HCT116 (cell line): Measurements from ENCODE around the gene CASR. TPM values are rescaled to one million over a fixed set of nuclear protein-coding genes. Genes with fewer than 3 reads are reported as not detected.

Source experiments
- ATAC-seq: fragments of 200-7000 bp; cut with Tn5 transposase; 2 replicates; pipeline ENCODE4 v1.9.1; 2020; ENCODE audit warnings: mild to moderate bottlenecking, moderate library complexity
- BruUV-seq: library from RNA; stranded (reverse); fragments of 400-500 nt; replicated peaks from 2 replicates; lab custom pipeline; 2021; lab: Mats Ljungman, UMichigan
- CTCF ChIA-PET: fragments of 300-600 bp; sonication (Branson Sonifier 250); formaldehyde crosslinking; loops from one replicate; lab custom pipeline; 2021; ENCODE audit warnings: antibody characterized with exemption; lab: Charles Lee
- POLR2A ChIA-PET: fragments of 300-600, 350-600 bp; sonication (Branson Sonifier 250); formaldehyde crosslinking; loops from one replicate; lab custom pipeline; 2021; ENCODE audit warnings: antibody characterized with exemption; lab: Charles Lee
- RAD21 ChIA-PET, 2 experiments: fragments of 300-600 bp; sonication (Branson Sonifier 250); formaldehyde crosslinking; loops; one replicate each; lab custom pipeline; 2023; ENCODE audit warnings: low total read pairs in 2 of 2; ENCODE audit not compliant: uncharacterized antibody in 2 of 2, unreplicated experiment in 2 of 2, low non-redundant PET in 1 of 2; lab: Charles Lee
- DNase-seq: peaks from one replicate; pipeline ENCODE4 v3.0.0-alpha.2; 2010; ENCODE audit warnings: low read depth, low spot score
- H2AFZ ChIP-seq: fragments of 200-600 bp; shearing (Covaris generic), sonication (generic); 2 replicates; pipeline ENCODE4 v1.6.1; 2017; ENCODE audit warnings: low read depth, mixed run types, mixed read lengths, antibody characterized with exemption, low read length; ENCODE audit not compliant: poor library complexity, severe bottlenecking
- H3K27ac ChIP-seq: 2 replicates; pipeline ENCODE4 v1.5.1; 2012; ENCODE audit warnings: low read depth, low read length
- H3K27me3 ChIP-seq: fragments of 200-600 bp; sonication (generic); 2 replicates; pipeline ENCODE4 v1.6.1; 2016; ENCODE audit warnings: mixed run types, low read length, mixed read lengths; ENCODE audit not compliant: insufficient read depth
- H3K36me3 ChIP-seq, 2 experiments: fragments of 200-500 bp in 1 of 2; fragments of 200-600 bp in 1 of 2; sonication (Bioruptor generic) in 1 of 2; sonication (generic) in 1 of 2; 2 replicates each; pipeline versions ENCODE4 v1.5.1 to v1.6.1; 2014 to 2016; ENCODE audit warnings: low read length in 2 of 2, inconsistent platforms in 1 of 2, mixed read lengths in 1 of 2, mixed run types in 1 of 2; ENCODE audit not compliant: insufficient read depth in 2 of 2, control insufficient read depth in 1 of 2
- H3K4me1 ChIP-seq, 2 experiments: fragments of 200-600 bp in 1 of 2; sonication (generic) in 1 of 2; 2 replicates each; pipeline versions ENCODE4 v1.5.1 to v1.6.1; 2012 to 2017; ENCODE audit warnings: low read length in 2 of 2, inconsistent platforms in 1 of 2, mild to moderate bottlenecking in 1 of 2, mixed read lengths in 1 of 2, mixed run types in 1 of 2, moderate library complexity in 1 of 2; ENCODE audit not compliant: insufficient read depth in 2 of 2, control insufficient read depth in 1 of 2
- H3K4me2 ChIP-seq: fragments of 200-600 bp; sonication (generic); 2 replicates; pipeline ENCODE4 v1.6.1; 2017; ENCODE audit warnings: mixed run types, low read length, mixed read lengths
- H3K4me3 ChIP-seq, 2 experiments: fragments of 200-600 bp in 1 of 2; sonication (generic) in 1 of 2; replicated peaks in 1 of 2; 2 replicates each; pipeline ENCODE4 v1.5.1; 2011 to 2016; ENCODE audit warnings: low read length in 2 of 2, control low read depth in 1 of 2, low read depth in 1 of 2, mild to moderate bottlenecking in 1 of 2, mixed read lengths in 1 of 2, mixed run types in 1 of 2
- H3K79me2 ChIP-seq: fragments of 200-600 bp; sonication (generic); 2 replicates; pipeline ENCODE4 v1.6.1; 2017; ENCODE audit warnings: mild to moderate bottlenecking, mixed run types, low read length, moderate library complexity, mixed read lengths; ENCODE audit not compliant: insufficient read depth
- H3K9ac ChIP-seq: fragments of 200-600 bp; sonication (generic); 2 replicates; pipeline ENCODE4 v1.6.1; 2016; ENCODE audit warnings: low read length, mixed read lengths
- H3K9me2 ChIP-seq: fragments of 200-600 bp; sonication (generic), shearing (Covaris generic); 2 replicates; pipeline ENCODE4 v1.6.1; 2017; ENCODE audit warnings: mixed run types, mild to moderate bottlenecking, moderate library complexity; ENCODE audit not compliant: insufficient read depth
- H3K9me3 ChIP-seq, 2 experiments: fragments of 200-500 bp in 1 of 2; fragments of 200-600 bp in 1 of 2; sonication (Bioruptor generic) in 1 of 2; sonication (generic) in 1 of 2; 2 replicates each; pipeline ENCODE4 v1.6.1; 2014 to 2017; ENCODE audit warnings: low read length in 2 of 2, mixed read lengths in 2 of 2, inconsistent platforms in 1 of 2, low read depth in 1 of 2, mild to moderate bottlenecking in 1 of 2, mixed run types in 1 of 2, moderate library complexity in 1 of 2; ENCODE audit not compliant: control insufficient read depth in 1 of 2, insufficient read depth in 1 of 2
- H4K20me1 ChIP-seq: fragments of 200-600 bp; sonication (generic), shearing (Covaris generic); 2 replicates; pipeline ENCODE4 v1.6.1; 2017; ENCODE audit warnings: mixed run types, mild to moderate bottlenecking, moderate library complexity; ENCODE audit not compliant: insufficient read depth
- CBX3 ChIP-seq: IDR thresholded peaks from 2 replicates; pipeline ENCODE4 v1.6.1; 2012; ENCODE audit warnings: low read depth
- CEBPB ChIP-seq: IDR thresholded peaks from 2 replicates; pipeline ENCODE4 v1.6.1; 2012; ENCODE audit warnings: low read depth
- CTCF ChIP-seq, 3 experiments: fragments of 200-600 bp in 1 of 3; sonication (generic) in 1 of 3; IDR thresholded peaks in 2 of 3; conservative IDR thresholded peaks in 1 of 3; 2 replicates each; pipeline ENCODE4 v1.5.1; 2012 to 2017; ENCODE audit warnings: low read depth in 2 of 3, low read length in 2 of 3, antibody characterized with exemption in 1 of 3, borderline replicate concordance in 1 of 3, control low read depth in 1 of 3, mild to moderate bottlenecking in 1 of 3, mixed read lengths in 1 of 3, mixed run types in 1 of 3, moderate library complexity in 1 of 3; ENCODE audit not compliant: insufficient read depth in 1 of 3
- EGR1 ChIP-seq: IDR thresholded peaks from 2 replicates; pipeline ENCODE4 v1.6.1; 2012; ENCODE audit warnings: low read depth
- ELF1 ChIP-seq: IDR thresholded peaks from 2 replicates; pipeline ENCODE4 v1.6.1; 2012; ENCODE audit warnings: low read depth, borderline replicate concordance
- EZH2phosphoT487 ChIP-seq: fragments of 200-600 bp; IDR thresholded peaks from 2 replicates; pipeline ENCODE4 v1.6.1; 2018; ENCODE audit warnings: antibody characterized with exemption, borderline replicate concordance
- MAX ChIP-seq: IDR thresholded peaks from 2 replicates; pipeline ENCODE4 v1.6.1; 2012
- POLR2A ChIP-seq: IDR thresholded peaks from 2 replicates; pipeline ENCODE4 v1.7.0; 2011; ENCODE audit warnings: borderline replicate concordance; ENCODE audit not compliant: insufficient read depth, insufficient read length; ENCODE audit errors: extremely low read depth
- RAD21 ChIP-seq: IDR thresholded peaks from 2 replicates; pipeline ENCODE4 v1.6.1; 2012; ENCODE audit warnings: low read depth, mild to moderate bottlenecking
- REST ChIP-seq: IDR thresholded peaks from 2 replicates; pipeline ENCODE4 v1.6.1; 2012; ENCODE audit warnings: low read depth
- SIN3A ChIP-seq: IDR thresholded peaks from 2 replicates; pipeline ENCODE4 v1.6.1; 2012; ENCODE audit warnings: low read depth
- SP1 ChIP-seq: IDR thresholded peaks from 2 replicates; pipeline ENCODE4 v1.6.1; 2012; ENCODE audit warnings: low read depth
- YY1 ChIP-seq: IDR thresholded peaks from 2 replicates; pipeline ENCODE4 v1.6.1; 2011; ENCODE audit warnings: low read length, low read depth, moderate library complexity, mild to moderate bottlenecking; ENCODE audit not compliant: insufficient replicate concordance; ENCODE audit errors: extremely low read depth
- ZNF274 ChIP-seq: fragments of 200-500 bp; sonication (Bioruptor generic); IDR thresholded peaks from 2 replicates; pipeline ENCODE4 v1.6.1; 2014; ENCODE audit warnings: mild to moderate bottlenecking, low read depth, low read length, inconsistent platforms
- intact Hi-C: fragments of 100-400 bp; cut with micrococcal nuclease; formaldehyde crosslinking; loops from 2 replicates; pipeline ENCODE4 v1.10.0; 2022
- total RNA-seq: library from RNA; stranded (reverse); gene quantifications from one replicate; pipeline ENCODE4 v1.2.1, GENCODE V29; 2021; ENCODE audit not compliant: unreplicated experiment
- TF ChIP-seq, protein P1 (sequence below): IDR thresholded peaks from 2 replicates; pipeline ENCODE4 v1.6.1; 2011; ENCODE audit warnings: mild to moderate bottlenecking, low read length, moderate library complexity; ENCODE audit not compliant: insufficient replicate concordance; ENCODE audit errors: extremely low read depth
- TF ChIP-seq, protein P2 (sequence below): IDR thresholded peaks from 2 replicates; pipeline ENCODE4 v1.6.1; 2012

CASR gene
- total RNA-seq, 1 experiment from 2014 or later = not detected

- Histone ChIP-seq H3K27me3 (no peaks in the 10 kb centered on the region), H4K20me1 (no peaks in the 10 kb centered on the region), H3K79me2 (no peaks in the 10 kb centered on the region), H3K4me1 (no peaks in the 10 kb centered on the region), H3K9me3 (peaks cover 7 to 10% of the 10 kb centered on the region in 2 experiments; a peak in 3 of 4 replicates), H3K9me2 (no peaks in the 10 kb centered on the region), H3K4me2 (no peak overlapping the region), H3K9ac (no peak overlapping the region), H3K4me3 (no peak overlapping the region), H2AFZ (no peak overlapping the region), H3K27ac (no peak overlapping the region), H3K36me3 (no peaks in the 10 kb centered on the region)
- POLR2A ChIA-PET = no interaction called here
- ATAC-seq (no peak), DNase-seq (no peak)
- RAD21 ChIA-PET = no interaction called here
- no TSS peak for BruUV-seq
- TF ChIP-seq CEBPB (no peak), CTCF (IDR thresholded peaks at IDR 0.05 in 2 of 3, conservative IDR thresholded peaks at IDR 0.05 in 1 of 3; ENCODE audit: borderline replicate concordance in 1 of 3, insufficient read depth in 1 of 3, low read depth in 2 of 3, low read length in 2 of 3) (no peak), RAD21 (no peak), EGR1 (no peak), CBX3 (no peak), SIN3A (no peak), YY1 (no peak), ELF1 (no peak), EZH2phosphoT487 (no peak), ZNF274 (no peak), POLR2A (no peak), REST (no peak), SP1 (no peak), MAX (no peak)
- TF ChIP-seq, protein P1, sequence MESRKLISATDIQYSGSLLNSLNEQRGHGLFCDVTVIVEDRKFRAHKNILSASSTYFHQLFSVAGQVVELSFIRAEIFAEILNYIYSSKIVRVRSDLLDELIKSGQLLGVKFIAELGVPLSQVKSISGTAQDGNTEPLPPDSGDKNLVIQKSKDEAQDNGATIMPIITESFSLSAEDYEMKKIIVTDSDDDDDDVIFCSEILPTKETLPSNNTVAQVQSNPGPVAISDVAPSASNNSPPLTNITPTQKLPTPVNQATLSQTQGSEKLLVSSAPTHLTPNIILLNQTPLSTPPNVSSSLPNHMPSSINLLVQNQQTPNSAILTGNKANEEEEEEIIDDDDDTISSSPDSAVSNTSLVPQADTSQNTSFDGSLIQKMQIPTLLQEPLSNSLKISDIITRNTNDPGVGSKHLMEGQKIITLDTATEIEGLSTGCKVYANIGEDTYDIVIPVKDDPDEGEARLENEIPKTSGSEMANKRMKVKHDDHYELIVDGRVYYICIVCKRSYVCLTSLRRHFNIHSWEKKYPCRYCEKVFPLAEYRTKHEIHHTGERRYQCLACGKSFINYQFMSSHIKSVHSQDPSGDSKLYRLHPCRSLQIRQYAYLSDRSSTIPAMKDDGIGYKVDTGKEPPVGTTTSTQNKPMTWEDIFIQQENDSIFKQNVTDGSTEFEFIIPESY = no peak
- TF ChIP-seq, protein P2, sequence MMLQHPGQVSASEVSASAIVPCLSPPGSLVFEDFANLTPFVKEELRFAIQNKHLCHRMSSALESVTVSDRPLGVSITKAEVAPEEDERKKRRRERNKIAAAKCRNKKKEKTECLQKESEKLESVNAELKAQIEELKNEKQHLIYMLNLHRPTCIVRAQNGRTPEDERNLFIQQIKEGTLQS = no peak
- intact Hi-C loops = no loop called here
- CTCF ChIA-PET = no interaction called here
Measured at GRCh38 chr3:122151480-122151879, 32.0 kb upstream of the CASR start.
